GM18505 (cell line): Measurements from ENCODE around the gene VARS2.
A peak's percentile ranks its signal among the peaks of the same experiment; 100 is the strongest.
"Not testable (repeated sequence)": the region's sequence is repeated elsewhere in the genome, so short reads cannot be mapped to it uniquely, and the experiment has no call there.

ENCODE experiments used
- ATAC-seq: cut with Tn5 transposase; IDR thresholded peaks from one replicate; pipeline ENCODE4 v1.9.1; 2021; ENCODE audit not compliant: unreplicated experiment
- POLR2A ChIP-seq: IDR thresholded peaks from 4 replicates; pipeline ENCODE4 v1.6.1; 2011; ENCODE audit warnings: borderline replicate concordance; ENCODE audit not compliant: insufficient read depth, insufficient read length; ENCODE audit errors: extremely low read depth

VARS2 gene

GRCh38 chr6:30896541-30896940 is 17.5 kb upstream of the VARS2 start:
- ATAC-seq = no peak
- TF ChIP-seq POLR2A = no peak

- TF ChIP-seq POLR2A = no peak
- no peak for ATAC-seq
Measured at GRCh38 chr6:30897882-30898281, 16.2 kb upstream of the VARS2 start.

GRCh38 chr6:30898750-30899360 is 15.2 kb upstream of the VARS2 start:
- ATAC-seq = no peak
- TF ChIP-seq POLR2A = no peak

GRCh38 chr6:30900863-30901417 is 13.1 kb upstream of the VARS2 start:
- no peak for ATAC-seq
- no peak for TF ChIP-seq POLR2A

DNA sequence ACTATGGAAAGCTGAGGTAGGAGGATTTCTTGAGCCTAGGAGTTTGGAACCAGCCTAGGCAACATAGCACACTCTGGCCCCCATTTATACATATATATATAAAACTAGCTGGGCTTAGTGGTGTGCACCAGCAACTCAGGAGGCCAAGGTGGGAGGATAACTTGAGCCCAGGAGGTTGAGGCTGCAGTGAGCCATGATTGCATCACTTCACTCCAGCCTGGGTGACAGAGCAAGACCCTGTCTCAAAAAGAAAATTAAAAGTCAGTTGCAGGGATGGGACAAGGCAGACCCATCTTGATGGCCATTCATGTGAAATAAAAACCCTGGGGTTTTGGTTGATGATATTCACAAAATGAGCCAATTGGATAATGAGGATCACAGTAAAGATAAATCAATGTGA is 12.6 kb upstream of the VARS2 start:
- ATAC-seq = no peak
- no peak for TF ChIP-seq POLR2A

DNA sequence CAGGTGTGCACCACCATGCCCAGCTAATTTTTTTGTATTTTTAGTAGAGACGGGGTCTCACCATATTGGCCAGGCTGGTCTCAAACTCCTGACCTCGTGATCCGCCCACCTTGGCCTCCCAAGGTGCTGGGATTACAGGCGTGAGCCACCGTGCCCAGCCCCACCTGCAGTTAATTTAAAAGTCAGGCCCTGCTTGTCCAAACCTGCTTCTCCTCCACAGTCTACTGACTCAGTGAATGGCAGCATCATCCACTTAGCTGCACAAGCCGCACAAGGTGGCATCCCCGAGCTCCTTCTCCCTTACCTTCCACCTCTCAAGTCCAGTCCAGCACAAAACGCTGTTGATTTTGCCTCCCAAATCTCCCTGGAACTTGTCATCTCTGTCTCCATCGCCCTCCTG is 11.8 kb upstream of the VARS2 start:
- ATAC-seq = not testable (repeated sequence)

- ATAC-seq = no peak
- no peak for TF ChIP-seq POLR2A
Measured at GRCh38 chr6:30902709-30903108, 11.3 kb upstream of the VARS2 start.

DNA sequence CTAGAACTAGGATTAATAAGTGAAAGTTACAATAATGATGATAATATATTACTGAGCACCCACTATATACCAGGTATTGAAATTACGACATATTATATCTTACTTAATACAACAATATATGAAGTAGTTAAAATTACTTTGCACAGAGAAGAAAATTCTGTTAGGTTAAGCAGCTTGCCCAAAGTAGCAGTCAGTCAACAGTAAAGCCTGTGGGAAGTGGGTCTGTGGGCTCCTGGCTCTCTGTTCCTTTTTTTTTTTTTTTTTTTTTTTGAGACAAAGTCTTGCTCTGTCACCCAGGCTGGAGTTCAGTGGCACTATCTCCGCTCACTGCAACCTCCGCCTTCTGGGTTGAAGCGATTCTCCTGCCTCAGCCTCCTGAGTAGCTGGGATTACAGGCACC is 10.8 kb upstream of the VARS2 start:
- ATAC-seq = no peak
- TF ChIP-seq POLR2A = no peak

DNA sequence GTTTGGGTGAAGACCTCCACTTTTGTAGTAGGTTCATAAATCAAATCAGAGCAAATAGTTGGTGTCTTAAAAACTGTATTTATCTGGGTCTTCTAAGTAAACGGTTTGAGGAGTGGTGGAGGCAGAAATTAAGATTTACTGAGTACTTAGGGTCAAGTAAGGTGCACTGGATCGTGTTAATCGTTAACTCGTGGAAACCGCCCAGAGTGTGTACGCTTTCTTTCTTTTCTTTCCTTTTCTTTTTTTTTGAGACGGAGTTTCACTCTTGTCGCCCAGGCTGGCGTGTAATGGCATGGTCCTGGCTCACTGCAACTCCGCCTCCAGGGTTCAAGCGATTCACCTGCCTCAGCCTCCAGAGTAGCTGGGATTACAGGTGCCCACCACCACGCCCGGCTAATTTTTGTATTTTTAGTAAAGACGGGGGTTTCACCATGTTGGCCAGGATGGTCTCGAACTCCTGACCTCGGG is 6.7 kb upstream of the VARS2 start:
- ATAC-seq = not testable (repeated sequence)

DNA sequence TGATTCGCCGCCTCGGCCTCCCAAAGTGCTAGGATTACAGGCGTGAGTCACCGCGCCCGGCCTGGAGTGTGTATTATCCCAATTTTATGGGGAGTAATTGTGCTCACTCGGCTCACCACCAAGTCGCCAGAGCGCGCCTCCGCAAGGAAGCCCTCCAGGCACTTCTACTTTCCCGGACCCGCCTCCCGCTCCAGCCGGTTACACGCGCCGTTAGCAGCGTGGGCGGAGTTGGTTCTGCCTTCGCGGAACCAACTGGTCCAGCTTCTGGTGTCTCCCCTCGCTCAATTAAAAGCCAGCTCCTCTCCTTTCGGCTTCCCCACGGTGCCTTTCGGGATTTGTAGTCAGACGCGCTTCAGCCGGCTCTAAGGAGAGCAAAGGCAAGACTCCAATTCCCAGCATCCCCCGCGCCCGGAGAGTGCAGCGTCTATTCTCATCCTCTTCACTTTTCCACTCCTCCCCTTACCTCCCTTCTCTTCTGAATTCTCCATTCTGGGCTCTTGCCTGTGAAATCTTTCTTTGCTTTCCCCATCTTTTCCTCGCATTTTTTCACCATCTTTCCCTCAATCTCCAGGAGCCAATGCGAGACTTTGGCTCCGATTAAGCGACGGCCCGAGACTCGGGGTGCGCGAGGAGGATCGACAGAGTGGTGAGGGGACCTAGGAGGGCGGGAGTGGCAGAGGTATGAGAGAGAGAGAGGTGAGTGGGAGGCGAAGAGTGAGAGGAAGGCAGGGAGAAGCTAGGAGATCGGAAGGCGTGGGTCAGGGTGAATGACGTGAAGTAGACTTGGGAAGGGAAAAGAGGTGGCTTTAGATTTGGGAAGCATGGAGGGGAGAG is 6.1 kb upstream of the VARS2 start, which contains the start of gene GTF2H4:
Gene GTF2H4 (plus strand): TSS at position 450 of the 834 bp plus-strand sequence.
- peak; percentile 59 for TF ChIP-seq POLR2A
- ATAC-seq = peak; percentile 89

DNA sequence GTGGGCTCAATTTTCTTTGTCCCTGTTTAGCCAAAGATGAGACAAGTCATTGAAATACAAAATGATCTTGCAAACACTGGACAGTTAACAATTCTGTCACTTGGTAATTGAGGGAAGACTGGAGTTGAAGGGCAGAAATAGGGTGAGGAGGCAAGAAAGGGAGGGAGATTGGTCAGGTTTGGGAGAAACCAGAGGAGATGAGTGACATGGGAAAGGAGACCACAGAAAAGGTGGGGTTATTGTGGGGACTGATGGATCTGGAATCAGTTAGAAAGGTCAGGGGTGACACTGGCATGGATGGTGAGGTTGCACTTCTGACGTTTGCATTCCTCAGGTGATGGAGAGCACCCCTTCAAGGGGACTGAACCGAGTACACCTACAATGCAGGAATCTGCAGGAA is 5.3 kb upstream of the VARS2 start:
- no peak for ATAC-seq
- TF ChIP-seq POLR2A = no peak

DNA sequence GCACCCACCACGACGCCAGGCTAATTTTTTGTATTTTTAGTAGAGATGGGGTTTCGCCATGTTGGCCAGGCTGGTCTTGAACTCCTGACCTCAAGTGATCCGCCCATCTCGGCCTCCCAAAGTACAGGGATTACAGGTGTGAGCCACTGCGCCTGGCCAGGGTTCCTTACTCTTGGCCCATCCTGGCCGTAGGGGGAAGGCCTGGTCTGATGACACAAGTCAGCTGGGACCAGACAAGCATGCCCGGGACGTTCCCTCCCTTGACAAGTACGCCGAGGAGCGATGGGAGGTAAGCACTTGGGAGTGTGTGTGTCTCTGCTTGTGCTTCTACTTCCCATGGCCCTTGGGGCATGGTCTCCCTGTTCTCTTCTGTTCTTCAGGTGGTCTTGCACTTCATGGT is 3.6 kb upstream of the VARS2 start:
- ATAC-seq = not testable (repeated sequence)

GRCh38 chr6:30912746-30913520 is 1.1 kb upstream of the VARS2 start:
- ATAC-seq = no peak
- no peak for TF ChIP-seq POLR2A

DNA sequence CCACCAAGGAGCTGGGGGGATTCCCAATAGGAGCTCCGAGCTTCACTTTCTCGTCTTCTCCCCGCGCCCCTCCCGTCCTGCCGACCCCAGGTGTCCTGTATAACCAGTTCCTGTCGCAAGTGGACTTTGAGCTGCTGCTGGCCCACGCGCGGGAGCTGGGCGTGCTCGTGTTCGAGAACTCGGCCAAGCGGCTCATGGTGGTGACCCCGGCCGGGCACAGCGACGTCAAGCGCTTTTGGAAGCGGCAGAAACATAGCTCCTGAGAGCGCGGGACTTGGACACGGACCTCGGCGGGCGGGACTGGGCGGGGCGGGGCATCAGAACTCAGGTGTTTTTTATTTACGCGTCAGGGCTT is 340 bp upstream of the VARS2 start:
- ATAC-seq = no peak

More for the DNA sequence above, 340 bp upstream of the VARS2 start:
- no peak for TF ChIP-seq POLR2A
